PC-9 (cell line): Measurements from ENCODE around the gene DENND2A.

Experiments
- CTCF ChIP-seq: fragments of 200-600 bp; sonication (generic); conservative IDR thresholded peaks from 2 replicates; pipeline ENCODE4 v1.6.1; 2017; ENCODE audit warnings: mixed run types, antibody characterized with exemption, mild to moderate bottlenecking, moderate library complexity
- EZH2 ChIP-seq: fragments of 200-600 bp; sonication (generic); IDR thresholded peaks from 2 replicates; pipeline ENCODE4 v1.8.0; 2017; ENCODE audit warnings: antibody characterized with exemption, low read depth

- TF ChIP-seq CTCF (no peak), EZH2 (no peak)
Observed at GRCh38 chr7:140542228-140542603, 98.4 kb downstream of the DENND2A start.
